ENCODE data around the gene SLC39A11. TPM values are rescaled to one million over a fixed set of nuclear protein-coding genes. Genes with fewer than 3 reads are reported as not detected.

SLC39A11 gene
- total RNA-seq, 1 experiment from 2014 or later, result 57.1 TPM

DNA sequence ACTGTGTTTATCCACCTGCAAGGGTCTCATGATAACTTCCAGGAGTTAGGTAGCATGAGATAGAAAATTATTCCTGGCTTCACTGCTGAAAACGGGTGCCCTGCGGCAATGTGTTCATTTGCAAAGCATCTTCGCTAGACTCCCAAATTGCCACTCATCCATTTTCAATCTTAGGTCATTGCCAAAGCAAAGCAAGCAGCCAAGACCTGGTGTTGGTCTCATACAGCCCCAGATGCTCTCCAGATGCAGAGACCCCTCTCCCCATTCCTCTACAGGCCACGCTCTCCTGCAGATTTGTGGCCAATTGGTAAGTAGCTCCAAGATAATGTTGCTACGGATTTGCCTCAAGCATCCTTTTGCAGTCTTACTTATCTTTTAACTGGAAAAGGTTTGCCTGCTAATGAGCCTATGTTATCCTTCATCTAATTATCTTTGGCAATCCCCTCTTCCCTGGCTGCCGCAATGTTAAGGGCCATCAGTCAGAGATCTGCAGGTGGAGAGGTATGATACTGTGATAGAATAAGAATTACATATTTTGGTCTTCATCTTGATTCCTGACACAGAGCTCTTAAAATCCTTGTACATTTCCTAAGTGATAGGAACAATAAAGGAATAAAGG, 222.0 kb downstream of the SLC39A11 start:
- Histone ChIP-seq H3K27me3 (ENCODE audit: insufficient read depth, low read depth) (no peaks in the 10 kb centered on the region), H3F3A (ENCODE audit: insufficient read depth, low read depth) (no peaks in the 10 kb centered on the region), H3K9me3 (ENCODE audit: insufficient read depth, low read depth) (no peaks in the 10 kb centered on the region), H3K4me3 (no peak overlapping the region), H3K9me2 (ENCODE audit: insufficient read depth) (no peaks in the 10 kb centered on the region; the same call in 1 of the 2 replicates), H3K36me3 (ENCODE audit: low read depth) (no peaks in the 10 kb centered on the region), H3K4me1 (replicated peaks; ENCODE audit: insufficient read depth) (no peaks in the 10 kb centered on the region), H4K20me1 (ENCODE audit: insufficient read depth) (no peaks in the 10 kb centered on the region), H3K4me2 (no peak overlapping the region), H3K79me2 (ENCODE audit: low read depth) (no peaks in the 10 kb centered on the region), H3K27ac (no peak overlapping the region), H2AFZ (no peak overlapping the region)
- CTCF ChIA-PET, result no interaction called here
- no TSS peak for BruUV-seq (replicated peaks)
- intact Hi-C loops (cut with micrococcal nuclease; ENCODE audit: unreplicated experiment), result no loop called here
- POLR2A ChIA-PET (ENCODE audit: unreplicated experiment), result no interaction called here
- TF ChIP-seq EZH2 (IDR thresholded peaks at IDR 0.05; ENCODE audit: low read depth) (no peak), CTCF (conservative IDR thresholded peaks at IDR 0.05) (no peak)
- no peak for DNase-seq

DNA sequence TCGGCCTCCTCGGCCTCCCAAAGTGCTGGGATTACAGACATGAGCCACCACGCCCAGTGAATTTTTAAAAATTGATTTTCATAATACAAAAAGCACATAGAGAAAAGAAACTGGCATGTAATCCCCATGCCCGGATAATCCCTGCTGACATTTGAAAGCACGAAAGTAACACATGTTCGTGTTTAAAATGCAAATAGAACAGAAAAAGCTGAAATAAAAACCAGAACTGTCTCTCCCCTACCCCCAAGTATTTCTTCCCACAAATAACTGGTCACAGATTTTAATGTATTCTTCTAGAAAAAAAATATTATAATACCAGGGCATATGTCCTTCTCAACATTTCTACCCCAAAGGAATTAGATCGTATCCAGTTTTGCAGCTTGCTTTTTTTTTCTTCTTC, 222.9 kb downstream of the SLC39A11 start:
- no peak overlapping the region for H3K4me3 ChIP-seq
- no peak overlapping the region for H3K27ac ChIP-seq
- H3K9me3 ChIP-seq (ENCODE audit: insufficient read depth, low read depth), result no peaks in the 10 kb centered on the region
- POLR2A ChIA-PET (ENCODE audit: unreplicated experiment), result no interaction called here
- CTCF ChIA-PET, result no interaction called here
- no peak overlapping the region for H3K4me2 ChIP-seq
- no peak overlapping the region for H2AFZ ChIP-seq
- intact Hi-C loops (cut with micrococcal nuclease; ENCODE audit: unreplicated experiment), result no loop called here
- no peaks in the 10 kb centered on the region for H3K27me3 ChIP-seq (ENCODE audit: insufficient read depth, low read depth)
- H3F3A ChIP-seq (ENCODE audit: insufficient read depth, low read depth), result no peaks in the 10 kb centered on the region
- no peaks in the 10 kb centered on the region; the same call in 1 of the 2 replicates for H3K9me2 ChIP-seq (ENCODE audit: insufficient read depth)
- H4K20me1 ChIP-seq (ENCODE audit: insufficient read depth), result no peaks in the 10 kb centered on the region
- no peaks in the 10 kb centered on the region for H3K4me1 ChIP-seq (replicated peaks; ENCODE audit: insufficient read depth)
- no peaks in the 10 kb centered on the region for H3K79me2 ChIP-seq (ENCODE audit: low read depth)
- no peaks in the 10 kb centered on the region for H3K36me3 ChIP-seq (ENCODE audit: low read depth)
- no peak for DNase-seq
- BruUV-seq (replicated peaks), result no TSS peak
- TF ChIP-seq EZH2 (IDR thresholded peaks at IDR 0.05; ENCODE audit: low read depth) (no peak), CTCF (conservative IDR thresholded peaks at IDR 0.05) (no peak)

DNA sequence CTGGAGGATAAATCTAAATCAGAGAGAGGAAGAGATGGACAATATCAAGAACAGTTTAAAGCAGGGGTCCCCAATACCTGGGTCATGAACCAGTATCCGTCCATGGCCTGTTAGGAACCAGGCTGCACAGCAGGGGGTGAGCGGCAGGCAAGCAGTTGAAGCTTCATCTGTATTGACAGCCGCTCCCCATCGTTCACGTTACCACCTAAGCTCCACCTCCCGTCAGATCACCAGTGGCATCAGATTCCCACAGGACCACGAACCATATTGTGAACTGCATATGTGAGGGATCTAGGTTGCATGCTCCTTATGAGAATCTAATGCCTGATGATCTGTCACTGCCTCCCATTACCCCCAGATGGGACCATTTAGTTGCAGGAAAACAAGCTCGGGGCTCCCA, 226.5 kb downstream of the SLC39A11 start:
- ChIA-PET POLR2A (ENCODE audit: unreplicated experiment) (no interaction called here), CTCF (interaction anchor here (0.7 kb wide), 1 partner anchor 9 kb away, joined by 5 read pairs; no protein-coding TSS in a partner anchor)
- Histone ChIP-seq H3K79me2 (ENCODE audit: low read depth) (no peaks in the 10 kb centered on the region), H3K36me3 (ENCODE audit: low read depth) (no peaks in the 10 kb centered on the region), H2AFZ (no peak overlapping the region), H3K9me2 (ENCODE audit: insufficient read depth) (no peaks in the 10 kb centered on the region; the same call in 1 of the 2 replicates), H3K27ac (no peak overlapping the region), H4K20me1 (ENCODE audit: insufficient read depth) (no peaks in the 10 kb centered on the region), H3F3A (ENCODE audit: insufficient read depth, low read depth) (no peaks in the 10 kb centered on the region), H3K9me3 (ENCODE audit: insufficient read depth, low read depth) (no peaks in the 10 kb centered on the region), H3K4me2 (no peak overlapping the region), H3K4me1 (replicated peaks; ENCODE audit: insufficient read depth) (no peaks in the 10 kb centered on the region), H3K4me3 (no peak overlapping the region), H3K27me3 (ENCODE audit: insufficient read depth, low read depth) (no peaks in the 10 kb centered on the region)
- no TSS peak for BruUV-seq (replicated peaks)
- DNase-seq, result no peak
- intact Hi-C loops (cut with micrococcal nuclease; ENCODE audit: unreplicated experiment), result no loop called here
- no peak for TF ChIP-seq CTCF (conservative IDR thresholded peaks at IDR 0.05)

Measured in PC-9 (cell line).